Measurements from ENCODE around the gene TRAPPC3L.

- no peak for TF ChIP-seq EZH2 (IDR thresholded peaks at IDR 0.05; ENCODE audit: borderline replicate concordance, low read depth, low read length)
- no peak for TF ChIP-seq ELF4 (CRISPR knock-in tag; IDR thresholded peaks at IDR 0.05)
- TF ChIP-seq IRF2 (CRISPR knock-in tag; IDR thresholded peaks at IDR 0.05), result no peak
- no peak for TF ChIP-seq FUS (optimal IDR thresholded peaks at IDR 0.05; ENCODE audit: low read depth, low read length)
- TF ChIP-seq MYBL2 (IDR thresholded peaks at IDR 0.05; ENCODE audit: low read depth), result no peak
- TF ChIP-seq MYBL2 (CRISPR knock-in tag; IDR thresholded peaks at IDR 0.05; ENCODE audit: borderline replicate concordance), result no peak
- TF ChIP-seq POLR2AphosphoS5 (IDR thresholded peaks at IDR 0.05; ENCODE audit: control insufficient read depth, insufficient read depth, low read depth, low read length), result no peak
Observed at GRCh38 chr6:116586276-116586675, 40.8 kb upstream of the TRAPPC3L start.
